ENCODE data around the gene FADS3. TPM values are rescaled to one million over a fixed set of nuclear protein-coding genes. Genes with fewer than 3 reads are reported as not detected.

The FADS3 gene
- total RNA-seq, 2 experiments from 2014 or later: 6.9 TPM

DNA sequence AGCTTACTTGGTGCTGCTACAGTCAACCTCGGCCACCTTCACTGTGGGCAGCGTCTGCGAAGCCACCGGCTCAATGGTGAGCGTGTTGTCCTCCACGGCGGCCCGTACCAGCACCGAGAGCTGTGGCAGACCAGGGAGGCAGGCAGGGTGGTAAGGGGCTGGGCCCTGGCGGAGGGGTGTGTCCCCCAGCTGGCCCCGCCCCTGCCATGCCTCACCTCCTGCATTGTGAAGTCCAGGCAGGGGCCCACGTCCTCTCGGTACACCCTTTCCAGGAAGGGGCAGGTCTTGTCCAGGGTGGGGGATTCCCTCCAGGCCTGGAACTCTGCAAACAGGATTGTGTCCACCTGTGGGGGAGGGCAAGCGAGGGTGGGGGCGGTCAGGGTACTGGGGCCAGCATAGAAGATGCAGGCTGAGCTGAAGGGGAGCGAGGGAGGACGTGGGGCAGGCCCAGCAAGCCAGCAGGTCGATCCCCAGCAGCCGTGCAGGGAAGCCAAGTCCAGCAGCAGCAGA lies 13.2 kb upstream of the FADS3 start:
- Histone ChIP-seq H3K27ac (ENCODE audit: low read depth in 1 of 2, low read length in 2 of 2) (no peak overlapping the region), H3K27me3 (ENCODE audit: control insufficient read depth in 1 of 2, insufficient read depth in 2 of 2, low read length in 2 of 2) (no peaks in the 10 kb centered on the region), H3K36me3 (ENCODE audit: insufficient read depth, low read length) (no peaks in the 10 kb centered on the region), H3K9me3 (ENCODE audit: control insufficient read depth in 1 of 2, insufficient read depth in 1 of 2, low read length in 2 of 2) (no peaks in the 10 kb centered on the region), H3K4me1 (ENCODE audit: insufficient read depth, low read length) (peaks cover 4% of the 10 kb centered on the region), H3K4me3 (ENCODE audit: low read length) (no peak overlapping the region)
- H3K27ac Mint-ChIP-seq: no peak overlapping the region
- no peak for TF ChIP-seq CTCF (IDR thresholded peaks at IDR 0.05)
- POLR2A ChIA-PET: no interaction called here
- H3K9me3 Mint-ChIP-seq: no peaks in the 10 kb centered on the region
- no peaks in the 10 kb centered on the region for H3K27me3 Mint-ChIP-seq
- no peak for ATAC-seq (ENCODE audit: poor library complexity)
- DNase-seq: no peak
- no peak overlapping the region for H3K4me3 Mint-ChIP-seq
- H3K4me1 Mint-ChIP-seq (ENCODE audit: low read depth): no peaks in the 10 kb centered on the region
- no peaks in the 10 kb centered on the region for H3K36me3 Mint-ChIP-seq (ENCODE audit: low read depth)
- intact Hi-C loops (cut with DNase I, micrococcal nuclease): no loop called here
- CTCF ChIA-PET: interaction anchor here (1.4 kb wide), 1 partner anchor 204 kb away, joined by 4 read pairs; no protein-coding TSS in a partner anchor

DNA sequence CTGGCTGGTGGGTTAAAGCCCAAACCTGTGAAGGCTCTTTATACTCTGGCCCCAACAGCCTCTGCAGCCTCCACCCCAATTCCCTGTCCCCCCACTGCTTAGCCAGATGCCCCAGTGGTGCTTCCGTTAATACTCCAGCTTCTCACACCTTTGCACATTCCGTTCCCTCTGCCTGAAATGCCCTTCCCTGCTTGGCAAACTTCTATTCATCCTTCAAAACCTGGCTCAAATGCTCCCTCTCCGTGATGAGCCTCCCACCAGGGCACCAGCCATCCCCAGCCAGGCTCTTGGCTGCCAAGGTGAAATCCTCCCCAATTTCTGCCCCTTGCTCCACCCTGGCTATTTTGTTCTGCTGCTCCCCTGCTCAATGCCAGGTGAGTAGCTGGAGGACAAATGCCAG lies 12.5 kb upstream of the FADS3 start:
- Mint-ChIP-seq H3K27ac (no peak overlapping the region), H3K4me3 (no peak overlapping the region), H3K36me3 (ENCODE audit: low read depth) (no peaks in the 10 kb centered on the region), H3K9me3 (no peaks in the 10 kb centered on the region), H3K27me3 (no peaks in the 10 kb centered on the region), H3K4me1 (ENCODE audit: low read depth) (peaks cover 6% of the 10 kb centered on the region)
- no peaks in the 10 kb centered on the region for H3K36me3 ChIP-seq (ENCODE audit: insufficient read depth, low read length)
- peaks cover 12% of the 10 kb centered on the region for H3K4me1 ChIP-seq (ENCODE audit: insufficient read depth, low read length)
- H3K4me3 ChIP-seq (ENCODE audit: low read length): no peak overlapping the region
- DNase-seq (no peak), ATAC-seq (ENCODE audit: poor library complexity) (no peak)
- H3K9me3 ChIP-seq (ENCODE audit: control insufficient read depth in 1 of 2, insufficient read depth in 1 of 2, low read length in 2 of 2): no peaks in the 10 kb centered on the region
- CTCF ChIA-PET: interaction anchor here (1.1 to 1.4 kb wide), 2 partner anchors 44 to 205 kb away, joined by 3 to 4 read pairs; no protein-coding TSS in a partner anchor
- POLR2A ChIA-PET: no interaction called here
- no peaks in the 10 kb centered on the region for H3K27me3 ChIP-seq (ENCODE audit: control insufficient read depth in 1 of 2, insufficient read depth in 2 of 2, low read length in 2 of 2)
- TF ChIP-seq CTCF (IDR thresholded peaks at IDR 0.05): no peak
- intact Hi-C loops (cut with DNase I, micrococcal nuclease): no loop called here
- H3K27ac ChIP-seq (ENCODE audit: low read depth in 1 of 2, low read length in 2 of 2): no peak overlapping the region

GRCh38 chr11:61902313-61902712 lies 11.0 kb upstream of the FADS3 start:
- Mint-ChIP-seq H3K4me1 (ENCODE audit: low read depth) (peaks cover 6% of the 10 kb centered on the region), H3K4me3 (no peak overlapping the region), H3K36me3 (ENCODE audit: low read depth) (no peaks in the 10 kb centered on the region), H3K27me3 (no peaks in the 10 kb centered on the region), H3K27ac (no peak overlapping the region), H3K9me3 (no peaks in the 10 kb centered on the region)
- H3K27ac ChIP-seq (ENCODE audit: low read depth in 1 of 2, low read length in 2 of 2): no peak overlapping the region
- ATAC-seq (ENCODE audit: poor library complexity): no peak
- intact Hi-C loops (cut with DNase I, micrococcal nuclease): no loop called here
- H3K9me3 ChIP-seq (ENCODE audit: control insufficient read depth in 1 of 2, insufficient read depth in 1 of 2, low read length in 2 of 2): no peaks in the 10 kb centered on the region
- no peaks in the 10 kb centered on the region for H3K27me3 ChIP-seq (ENCODE audit: control insufficient read depth in 1 of 2, insufficient read depth in 2 of 2, low read length in 2 of 2)
- POLR2A ChIA-PET: no interaction called here
- CTCF ChIA-PET: interaction anchor here (0.8 to 8.1 kb wide), 2 partner anchors 105 to 182 kb away, joined by 3 to 207 read pairs; no protein-coding TSS in a partner anchor
- no peak overlapping the region for H3K4me3 ChIP-seq (ENCODE audit: low read length)
- no peak for TF ChIP-seq CTCF (IDR thresholded peaks at IDR 0.05)
- no peaks in the 10 kb centered on the region for H3K36me3 ChIP-seq (ENCODE audit: insufficient read depth, low read length)
- DNase-seq: no peak
- H3K4me1 ChIP-seq (ENCODE audit: insufficient read depth, low read length): peaks cover 13% of the 10 kb centered on the region

Measured in CD4-positive, alpha-beta T cell (primary cell).